Liver (tissue), 9 donors: ENCODE measurements around the gene HEBP2. TPM values are rescaled to one million over a fixed set of nuclear protein-coding genes. Genes with fewer than 3 reads are reported as not detected.

Experiments used
- DNase-seq: peaks from one replicate; pipeline ENCODE4 v3.0.0-alpha.2; 2017; ENCODE audit warnings: low spot score
- H3K27ac ChIP-seq, 2 donors: one replicate each; pipeline ENCODE4 v1.7.0; 2013; ENCODE audit warnings: inconsistent platforms in 2 of 2, low read length in 2 of 2, control low read depth in 1 of 2, low read depth in 1 of 2, mild to moderate bottlenecking in 1 of 2
- H3K27me3 ChIP-seq, 4 donors: one replicate each; pipeline versions ENCODE4 v1.6.1 to v1.7.0; 2013; ENCODE audit warnings: low read length in 3 of 4, inconsistent platforms in 1 of 4, mild to moderate bottlenecking in 1 of 4, moderate library complexity in 1 of 4; ENCODE audit not compliant: control insufficient read depth in 4 of 4, insufficient read depth in 4 of 4
- H3K36me3 ChIP-seq, 4 donors: one replicate each; pipeline versions ENCODE4 v1.6.1 to v1.7.0; 2013; ENCODE audit warnings: low read length in 3 of 4, mild to moderate bottlenecking in 3 of 4, low read depth in 1 of 4, moderate library complexity in 1 of 4; ENCODE audit not compliant: control insufficient read depth in 4 of 4, insufficient read depth in 3 of 4
- H3K4me1 ChIP-seq, 4 donors: one replicate each; pipeline versions ENCODE4 v1.6.1 to v1.7.0; 2013; ENCODE audit warnings: low read length in 3 of 4, mild to moderate bottlenecking in 3 of 4, moderate library complexity in 1 of 4; ENCODE audit not compliant: control insufficient read depth in 4 of 4, insufficient read depth in 4 of 4
- H3K4me3 ChIP-seq, 3 donors: one replicate each; pipeline versions ENCODE4 v1.6.1 to v1.7.0; 2013; ENCODE audit warnings: low read length in 3 of 3, control low read depth in 1 of 3, low read depth in 1 of 3, mild to moderate bottlenecking in 1 of 3
- H3K9ac ChIP-seq, 2 donors: one replicate each; pipeline ENCODE4 v1.7.0; 2013; ENCODE audit warnings: low read length in 2 of 2, mild to moderate bottlenecking in 2 of 2, moderate library complexity in 2 of 2, control low read depth in 1 of 2, low read depth in 1 of 2
- H3K9me3 ChIP-seq, 4 donors: one replicate each; pipeline versions ENCODE4 v1.6.1 to v1.7.0; 2013; ENCODE audit warnings: low read length in 3 of 4; ENCODE audit not compliant: control insufficient read depth in 4 of 4
- CTCF ChIP-seq: fragments of 150-350 bp; IDR thresholded peaks from 2 replicates; pipeline ENCODE4 v1.5.1; 2017; ENCODE audit warnings: improper control_type of control experiment, low read depth, low read length; ENCODE audit not compliant: missing input control
- EGR1 ChIP-seq, 2 donors: IDR thresholded peaks; 2 replicates each; pipeline ENCODE4 v1.6.1; 2016 to 2018; ENCODE audit warnings: antibody characterized with exemption in 2 of 2, low read depth in 2 of 2
- FOXA1 ChIP-seq: IDR thresholded peaks from 2 replicates; pipeline ENCODE4 v1.6.1; 2016; ENCODE audit warnings: antibody characterized with exemption
- FOXA2 ChIP-seq: IDR thresholded peaks from 2 replicates; pipeline ENCODE4 v1.6.1; 2016; ENCODE audit warnings: antibody characterized with exemption
- GABPA ChIP-seq, 2 donors: IDR thresholded peaks in 1 of 2; conservative IDR thresholded peaks in 1 of 2; 2 replicates each; pipeline ENCODE4 v1.6.1; 2016; ENCODE audit warnings: antibody characterized with exemption in 2 of 2, mild to moderate bottlenecking in 1 of 2, moderate library complexity in 1 of 2
- HNF4A ChIP-seq, 2 donors: conservative IDR thresholded peaks; 2 replicates each; pipeline ENCODE4 v1.6.1; 2016; ENCODE audit warnings: antibody characterized with exemption in 2 of 2, mild to moderate bottlenecking in 2 of 2
- JUND ChIP-seq, 2 donors: IDR thresholded peaks; 2 replicates each; pipeline ENCODE4 v1.6.1; 2016; ENCODE audit warnings: antibody characterized with exemption in 2 of 2
- NR2F2 ChIP-seq: IDR thresholded peaks from 2 replicates; pipeline ENCODE4 v1.6.1; 2016; ENCODE audit warnings: antibody characterized with exemption
- RAD21 ChIP-seq, 2 donors: IDR thresholded peaks; 2 replicates each; pipeline ENCODE4 v1.6.1; 2016; ENCODE audit warnings: antibody characterized with exemption in 2 of 2, mild to moderate bottlenecking in 2 of 2
- REST ChIP-seq: IDR thresholded peaks from 2 replicates; pipeline ENCODE4 v1.6.1; 2016; ENCODE audit warnings: antibody characterized with exemption, mild to moderate bottlenecking
- RXRA ChIP-seq, 2 donors: IDR thresholded peaks; 2 replicates each; pipeline ENCODE4 v1.6.1; 2017 to 2018; ENCODE audit warnings: antibody characterized with exemption in 2 of 2, mild to moderate bottlenecking in 1 of 2
- SP1 ChIP-seq: IDR thresholded peaks from 2 replicates; pipeline ENCODE4 v1.6.1; 2018; ENCODE audit warnings: antibody characterized with exemption, mild to moderate bottlenecking
- TAF1 ChIP-seq: conservative IDR thresholded peaks from 2 replicates; pipeline ENCODE4 v1.6.1; 2016; ENCODE audit warnings: antibody characterized with exemption, mild to moderate bottlenecking
- YY1 ChIP-seq: IDR thresholded peaks from 2 replicates; pipeline ENCODE4 v1.6.1; 2016; ENCODE audit warnings: antibody characterized with exemption, mild to moderate bottlenecking
- ZBTB33 ChIP-seq: IDR thresholded peaks from 2 replicates; pipeline ENCODE4 v1.6.1; 2016; ENCODE audit warnings: antibody characterized with exemption
- WGBS: extraction: QIAGEN DNeasy Blood & Tissue Kit; methylation state at CpG from one replicate; pipeline ENCODE4 v1.1.7; 2013; 5-methylcytosine and 5-hydroxymethylcytosine counted together
- polyA plus RNA-seq, 2 donors: library from polyadenylated mRNA; stranded (reverse) in 1 of 2; unstranded in 1 of 2; fragments of 200-250 nt in 1 of 2; fragments of >200 nt in 1 of 2; fragmentation: Nextera tagmentation in 1 of 2; extraction: Ambion mirVana in 1 of 2; gene quantifications; one replicate each; pipeline versions ENCODE4 v1.2.1 to v1.2.3, GENCODE V29; 2013 to 2015
- total RNA-seq, 2 donors: library from RNA; depleted of rRNA; stranded (reverse); fragments of >200 nt; gene quantifications; one replicate each; pipeline ENCODE4 v1.2.3, GENCODE V29; 2014
- TF ChIP-seq, protein P1 (sequence below): IDR thresholded peaks from 2 replicates; pipeline ENCODE4 v1.6.1; 2016; ENCODE audit warnings: antibody characterized with exemption
- TF ChIP-seq, protein P2 (sequence below): IDR thresholded peaks from 2 replicates; pipeline ENCODE4 v1.6.1; 2016; ENCODE audit warnings: antibody characterized with exemption
- donor health status: healthy.
- donor health status: healthy.
- donor health status: healthy.
- donor health status: healthy.
- donor health status: healthy.

Gene HEBP2
- total and polyA plus RNA-seq, 4 donors: 5.6 to 58.0 (median 16.8) TPM

- Histone ChIP-seq H3K4me1 (peaks cover 0 to 15% (median 11%) of the 10 kb centered on the region in 4 donors), H3K36me3 (no peaks in the 10 kb centered on the region), H3K27ac (no peak overlapping the region), H3K9ac (no peak overlapping the region), H3K9me3 (no peaks in the 10 kb centered on the region), H3K4me3 (no peak overlapping the region), H3K27me3 (no peaks in the 10 kb centered on the region)
- 60% methylated on average over 8 of the region's 8 CpGs for WGBS
- TF ChIP-seq ZBTB33: peak; percentile 22
- TF ChIP-seq FOXA1: peak; percentile 52
- peak; percentile 69 for TF ChIP-seq SP1
- TF ChIP-seq, protein P1, sequence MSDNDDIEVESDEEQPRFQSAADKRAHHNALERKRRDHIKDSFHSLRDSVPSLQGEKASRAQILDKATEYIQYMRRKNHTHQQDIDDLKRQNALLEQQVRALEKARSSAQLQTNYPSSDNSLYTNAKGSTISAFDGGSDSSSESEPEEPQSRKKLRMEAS: no peak
- TF ChIP-seq RXRA (IDR thresholded peaks at IDR 0.05): peak; percentile 7 to 49
- peak; percentile 10 to 38 for TF ChIP-seq HNF4A (conservative IDR thresholded peaks at IDR 0.05)
- no peak for TF ChIP-seq EGR1 (IDR thresholded peaks at IDR 0.05; ENCODE audit: low read depth in 2 of 2)
- TF ChIP-seq FOXA2: peak; percentile 88
- TF ChIP-seq TAF1: no peak
- TF ChIP-seq GABPA (IDR thresholded peaks at IDR 0.05 in 1 of 2, conservative IDR thresholded peaks at IDR 0.05 in 1 of 2): no peak
- TF ChIP-seq REST: peak; percentile 45
- peak; percentile 94 for TF ChIP-seq YY1
- peak in 1 of 2 donors; percentile 20 for TF ChIP-seq JUND (IDR thresholded peaks at IDR 0.05)
- TF ChIP-seq RAD21 (IDR thresholded peaks at IDR 0.05): peak; percentile 26 to 30
- no peak for DNase-seq
These were observed 16.2 kb upstream of the HEBP2 start for GRCh38 chr6:138387577-138388368.

DNA sequence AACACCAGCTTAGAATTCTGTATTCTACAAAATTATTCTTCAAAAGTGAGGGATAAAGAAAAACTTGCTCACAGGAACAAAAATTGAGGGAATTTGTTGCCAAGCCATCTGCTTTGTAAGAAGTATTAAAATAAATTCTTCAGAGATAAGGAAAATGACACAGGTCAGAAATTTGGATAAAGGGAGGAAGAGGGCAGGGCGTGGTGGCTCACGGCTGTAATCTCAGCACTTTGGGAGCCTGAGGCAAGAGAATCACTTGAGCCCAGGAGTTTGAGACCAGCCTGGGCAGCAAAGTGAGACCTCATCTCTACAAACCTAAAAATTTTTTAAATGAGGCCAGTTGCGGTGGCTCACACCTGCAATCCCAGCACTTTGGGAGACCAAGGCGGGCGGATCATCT lies 14.5 kb upstream of the HEBP2 start:
- Histone ChIP-seq H3K27me3 (no peaks in the 10 kb centered on the region), H3K36me3 (no peaks in the 10 kb centered on the region), H3K9me3 (no peaks in the 10 kb centered on the region), H3K27ac (no peak overlapping the region), H3K4me3 (no peak overlapping the region), H3K9ac (no peak overlapping the region), H3K4me1 (peaks cover 0 to 15% (median 11%) of the 10 kb centered on the region in 4 donors)
- WGBS: 89% methylated on average over 5 of the region's 5 CpGs
- TF ChIP-seq NR2F2 (no peak), HNF4A (conservative IDR thresholded peaks at IDR 0.05) (no peak), TAF1 (no peak), FOXA1 (no peak), RXRA (IDR thresholded peaks at IDR 0.05) (no peak), RAD21 (IDR thresholded peaks at IDR 0.05) (no peak), JUND (IDR thresholded peaks at IDR 0.05) (no peak), EGR1 (IDR thresholded peaks at IDR 0.05; ENCODE audit: low read depth in 2 of 2) (no peak), GABPA (IDR thresholded peaks at IDR 0.05 in 1 of 2, conservative IDR thresholded peaks at IDR 0.05 in 1 of 2) (no peak), ZBTB33 (no peak), FOXA2 (no peak), SP1 (no peak), YY1 (no peak), CTCF (no peak)
- TF ChIP-seq, protein P2, sequence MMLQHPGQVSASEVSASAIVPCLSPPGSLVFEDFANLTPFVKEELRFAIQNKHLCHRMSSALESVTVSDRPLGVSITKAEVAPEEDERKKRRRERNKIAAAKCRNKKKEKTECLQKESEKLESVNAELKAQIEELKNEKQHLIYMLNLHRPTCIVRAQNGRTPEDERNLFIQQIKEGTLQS: no peak
- TF ChIP-seq, protein P1: no peak
- DNase-seq: no peak
